ENCODE measurements around the gene TYW1B.
"Not testable (repeated sequence)": the region's sequence is repeated elsewhere in the genome, so short reads cannot be mapped to it uniquely, and the experiment has no call there.

Gene TYW1B, protein sequence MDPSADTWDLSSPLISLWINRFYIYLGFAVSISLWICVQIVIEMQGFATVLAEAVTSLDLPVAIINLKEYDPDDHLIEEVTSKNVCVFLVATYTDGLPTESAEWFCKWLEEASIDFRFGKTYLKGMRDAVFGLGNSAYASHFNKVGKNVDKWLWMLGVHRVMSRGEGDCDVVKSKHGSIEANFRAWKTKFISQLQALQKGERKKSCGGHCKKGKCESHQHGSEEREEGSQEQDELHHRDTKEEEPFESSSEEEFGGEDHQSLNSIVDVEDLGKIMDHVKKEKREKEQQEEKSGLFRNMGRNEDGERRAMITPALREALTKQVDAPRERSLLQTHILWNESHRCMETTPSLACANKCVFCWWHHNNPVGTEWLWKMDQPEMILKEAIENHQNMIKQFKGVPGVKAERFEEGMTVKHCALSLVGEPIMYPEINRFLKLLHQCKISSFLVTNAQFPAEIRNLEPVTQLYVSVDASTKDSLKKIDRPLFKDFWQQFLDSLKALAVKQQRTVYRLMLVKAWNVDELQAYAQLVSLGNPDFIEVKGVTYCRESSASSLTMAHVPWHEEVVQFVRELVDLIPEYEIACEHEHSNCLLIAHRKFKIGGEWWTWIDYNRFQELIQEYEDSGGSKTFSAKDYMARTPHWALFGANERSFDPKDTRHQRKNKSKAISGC
- 1.2 to 18.0 (median 13.9) reads per million in 18 experiments for total RNA-seq

DNA sequence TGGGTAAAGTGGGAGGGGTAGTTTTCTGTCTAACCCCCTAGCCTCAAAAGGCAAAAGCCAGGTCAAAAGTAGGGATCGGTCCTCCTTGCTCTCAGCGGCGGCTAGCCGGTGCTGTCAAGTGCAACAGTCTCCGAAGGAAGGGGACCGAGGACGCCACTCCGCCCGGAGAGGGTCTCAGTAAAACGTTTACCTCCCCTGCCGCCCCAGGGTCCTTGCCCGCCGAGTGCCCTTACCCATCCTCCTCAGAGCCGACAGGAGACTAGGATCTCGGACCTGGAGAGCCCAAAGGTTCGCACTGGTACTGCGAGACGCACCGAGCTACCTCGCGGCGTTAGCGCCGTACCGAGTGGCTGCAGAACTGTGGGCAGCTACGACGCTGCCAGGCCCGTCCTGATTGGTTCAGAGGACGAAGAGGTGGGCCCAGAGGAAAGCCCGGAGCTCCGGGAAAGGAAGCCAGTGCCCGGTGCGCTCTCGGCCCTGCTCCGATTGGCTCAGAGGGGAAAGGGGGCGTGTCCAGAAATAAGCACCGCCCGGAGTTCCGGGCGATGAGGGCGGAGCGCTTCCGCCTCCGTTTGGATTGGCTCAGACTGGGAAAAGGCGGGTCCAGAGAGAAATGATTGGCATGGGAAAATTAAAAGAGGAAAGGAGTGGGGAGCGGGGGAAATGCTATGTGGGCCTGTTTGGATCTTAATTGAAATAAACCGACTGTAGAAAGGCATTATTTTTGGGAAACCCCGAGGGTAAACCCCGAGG lies at the start of gene TYW1B:
Gene TYW1B, minus strand, starts transcription at position 362 of the 753 bp plus-strand sequence. Its CDS starts 125 bp downstream, at position 237.
- peak; percentile 99 for DNase-seq

DNA sequence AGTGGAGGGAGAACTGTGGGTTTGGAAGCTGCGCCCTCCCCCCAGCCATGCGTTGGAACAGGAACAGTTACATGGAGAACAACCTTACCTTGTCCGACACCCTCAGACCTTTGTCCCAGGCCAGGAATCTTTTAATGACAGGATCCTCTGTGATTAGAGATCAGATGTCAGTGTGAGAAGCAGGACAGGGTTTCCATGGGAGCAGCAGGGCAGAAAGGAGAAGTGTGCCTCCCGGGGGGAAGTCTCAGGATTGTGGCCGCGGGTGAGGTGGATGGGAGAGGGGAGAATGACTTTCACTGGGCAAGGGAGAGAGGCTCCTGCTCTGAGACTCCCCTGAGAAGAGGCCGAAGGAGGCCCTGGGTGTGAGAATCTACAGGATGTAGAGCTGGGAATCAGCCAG lies 39.6 kb upstream of the TYW1B start:
- peak; percentile 6 to 39 for DNase-seq

DNA sequence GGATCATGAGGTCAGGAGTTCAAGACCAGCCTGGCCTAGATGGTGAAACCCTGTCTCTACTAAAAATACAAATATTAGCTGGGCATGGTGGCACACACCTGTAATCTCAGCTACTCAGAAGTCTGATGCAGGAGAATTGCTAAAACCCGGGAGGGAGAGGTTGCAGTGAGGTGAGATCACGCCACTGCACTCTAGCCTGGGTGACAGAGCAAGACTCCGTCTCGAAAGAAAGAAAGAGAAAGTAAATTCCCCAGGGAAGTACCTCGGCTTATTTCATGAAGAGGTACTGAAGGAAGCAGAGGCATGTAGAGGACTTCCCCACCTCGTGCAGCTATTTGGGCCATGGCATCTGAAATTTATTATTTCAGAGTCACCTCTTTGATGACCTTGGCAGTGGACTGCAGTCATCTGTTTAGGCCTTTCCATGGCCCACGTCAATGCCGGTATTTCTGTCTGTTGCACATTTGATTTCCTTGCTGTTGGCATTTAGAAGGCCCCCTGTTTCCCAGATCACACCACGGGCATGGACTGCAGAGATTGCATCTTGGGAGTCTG lies 30.9 kb upstream of the TYW1B start:
- DNase-seq: not testable (repeated sequence)

DNA sequence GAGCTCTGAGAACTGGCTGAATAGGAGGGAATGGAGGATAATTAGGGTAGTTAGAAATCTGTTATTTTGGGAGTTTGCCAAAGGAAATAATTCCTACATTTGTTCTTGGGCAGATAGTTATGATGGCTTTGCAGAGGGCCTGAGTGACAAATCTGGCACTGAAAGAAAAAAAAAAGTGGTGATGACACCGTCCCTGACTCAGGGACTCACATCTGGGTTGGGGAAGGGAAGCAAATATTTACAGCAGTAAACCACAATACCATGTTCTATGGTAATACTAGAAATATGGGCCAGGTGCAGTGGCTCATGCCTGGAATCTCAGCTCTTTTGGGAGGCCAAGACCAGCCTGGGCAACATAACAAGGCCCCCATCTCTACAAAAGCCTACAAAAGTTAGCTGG lies 29.9 kb upstream of the TYW1B start:
- DNase-seq: not testable (repeated sequence)

DNA sequence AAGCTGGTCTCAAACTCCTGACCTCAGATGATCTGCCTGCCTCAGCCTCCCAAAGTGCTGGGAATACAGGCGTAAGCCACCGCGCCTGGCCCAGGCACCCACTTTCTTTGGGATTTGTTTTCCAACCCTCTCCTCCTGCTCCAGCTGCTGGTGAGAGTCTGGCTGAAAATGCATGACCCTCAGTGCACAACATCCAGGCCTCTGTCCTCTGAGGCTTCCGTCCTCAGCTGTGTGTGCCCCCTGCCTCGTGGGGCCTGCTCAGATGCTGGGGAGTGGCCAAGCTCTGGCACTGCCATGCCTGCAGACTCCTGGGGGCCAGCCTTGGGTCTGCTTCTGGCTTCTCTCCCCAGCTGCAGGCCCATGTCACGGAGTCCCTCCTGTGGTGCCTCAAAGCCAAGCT lies 27.3 kb upstream of the TYW1B start:
- DNase-seq: not testable (repeated sequence)

DNA sequence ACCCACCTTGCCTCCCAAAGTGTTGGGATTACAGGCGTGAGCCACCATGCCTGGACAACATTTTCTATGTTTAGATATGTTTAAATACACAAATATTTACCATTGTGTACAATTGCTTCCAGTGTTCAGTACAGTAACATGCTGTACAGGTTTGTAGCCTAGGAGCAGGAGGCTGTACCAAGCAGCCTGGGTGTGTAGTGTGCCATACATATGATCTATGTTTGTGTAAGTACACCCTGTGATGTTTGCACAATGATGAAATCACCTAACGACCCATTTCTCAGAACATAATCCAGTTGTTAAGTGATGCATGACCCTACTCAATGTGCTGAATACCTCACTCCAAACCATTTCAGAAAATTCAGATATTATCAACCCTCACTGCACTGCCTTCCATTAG lies 24.9 kb upstream of the TYW1B start:
- DNase-seq: not testable (repeated sequence)

DNA sequence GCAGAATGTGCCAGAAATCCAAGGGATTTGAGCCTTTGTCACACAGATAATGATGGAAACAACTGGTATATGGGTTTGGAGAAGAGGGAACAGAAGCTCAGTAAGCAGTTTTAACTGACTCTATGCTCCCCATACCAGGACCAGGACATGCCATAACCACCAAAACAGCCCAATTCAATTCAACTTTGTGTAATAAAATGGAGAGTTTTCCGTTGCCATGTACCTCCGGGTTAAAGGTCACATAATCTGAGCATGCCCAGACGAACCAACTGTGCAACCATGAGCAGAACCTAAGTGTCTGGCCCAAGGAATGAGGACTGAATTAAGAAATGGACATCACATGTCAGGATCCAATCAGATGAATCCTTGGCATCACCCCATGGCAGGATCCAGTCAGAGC lies 22.7 kb upstream of the TYW1B start:
- not testable (repeated sequence) for DNase-seq

DNA sequence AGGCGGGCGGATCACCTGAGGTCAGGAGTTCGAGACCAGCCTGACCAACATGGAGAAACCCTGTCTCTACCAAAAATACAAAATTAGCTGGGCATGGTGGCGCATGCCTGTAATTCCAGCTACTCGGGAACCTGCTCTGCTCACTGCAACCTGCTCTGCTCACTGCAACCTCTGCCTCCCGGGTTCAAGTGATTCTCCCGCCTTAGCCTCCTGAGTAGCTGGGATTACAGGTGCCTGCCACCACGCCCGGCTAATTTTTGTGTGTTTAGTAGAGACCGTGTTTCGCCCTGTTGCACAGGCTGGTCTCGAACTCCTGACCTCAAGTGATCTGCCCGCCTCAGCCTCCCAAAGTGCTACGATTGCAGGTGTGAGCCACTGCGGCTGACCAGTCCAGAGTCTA lies 16.1 kb upstream of the TYW1B start:
- not testable (repeated sequence) for DNase-seq

DNA sequence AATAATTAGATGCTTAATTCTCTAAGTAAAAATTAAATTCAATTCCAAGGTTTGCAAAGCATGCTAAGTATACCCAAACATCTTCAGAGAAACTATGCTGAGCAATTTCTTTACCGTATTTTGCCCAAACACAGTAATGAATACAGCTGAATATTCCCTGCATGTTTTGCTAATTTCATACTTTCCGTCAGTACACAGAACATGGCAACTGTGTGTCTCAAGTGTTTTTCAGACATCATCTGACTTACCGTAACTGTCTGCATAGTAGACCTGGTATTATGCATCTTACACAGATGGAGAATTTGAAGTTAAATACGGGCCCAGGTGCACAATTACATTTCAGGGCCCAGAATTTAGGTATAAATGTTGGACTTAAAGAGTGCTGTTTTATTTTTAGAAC lies 15.2 kb upstream of the TYW1B start:
- not testable (repeated sequence) for DNase-seq

DNA sequence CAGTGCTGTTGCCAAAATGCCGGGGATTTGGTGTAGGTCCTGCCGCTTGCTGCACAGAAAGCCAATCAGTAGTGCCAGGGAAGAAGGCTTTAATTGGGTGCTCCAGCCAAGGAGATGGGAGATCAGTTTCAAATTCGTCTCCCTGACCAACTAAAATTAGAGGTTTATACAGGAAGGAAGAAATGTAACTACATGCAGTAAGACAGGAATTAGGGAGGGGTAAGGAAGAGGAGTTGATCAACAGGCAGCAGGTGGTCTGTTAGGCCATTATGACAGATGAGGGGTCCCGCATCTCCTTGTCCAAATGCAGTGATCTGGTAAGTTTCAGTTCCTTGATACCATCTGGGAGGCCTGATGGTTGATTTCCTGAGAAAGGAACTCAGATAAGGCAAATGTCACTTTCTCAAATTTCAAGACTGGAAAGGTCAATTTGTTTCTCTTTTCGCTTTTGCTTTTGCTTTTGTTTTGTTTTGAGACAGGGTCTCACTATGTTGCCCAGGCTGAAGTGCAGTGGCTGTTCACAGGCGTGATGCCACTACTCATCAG lies 13.0 kb upstream of the TYW1B start:
- not testable (repeated sequence) for DNase-seq

DNA sequence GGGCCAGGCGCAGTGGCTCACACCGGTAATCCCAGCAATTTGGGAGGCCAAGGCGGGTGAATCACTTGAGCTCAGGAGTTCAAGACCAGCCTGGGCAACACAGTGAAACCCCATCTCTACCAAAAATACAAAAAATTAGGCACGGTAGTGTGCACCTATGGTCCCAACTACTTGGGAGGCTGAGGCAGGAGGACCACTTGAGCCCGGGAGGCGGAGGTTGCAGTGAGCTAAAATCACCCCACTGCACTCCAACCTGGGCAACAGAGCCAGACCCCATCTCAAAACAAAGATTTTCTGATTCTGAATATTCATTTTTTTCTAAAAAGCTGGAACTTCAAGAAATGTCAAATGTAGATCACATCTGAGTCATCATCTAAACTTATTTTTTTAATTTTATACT lies 10.3 kb upstream of the TYW1B start:
- DNase-seq: not testable (repeated sequence)

DNA sequence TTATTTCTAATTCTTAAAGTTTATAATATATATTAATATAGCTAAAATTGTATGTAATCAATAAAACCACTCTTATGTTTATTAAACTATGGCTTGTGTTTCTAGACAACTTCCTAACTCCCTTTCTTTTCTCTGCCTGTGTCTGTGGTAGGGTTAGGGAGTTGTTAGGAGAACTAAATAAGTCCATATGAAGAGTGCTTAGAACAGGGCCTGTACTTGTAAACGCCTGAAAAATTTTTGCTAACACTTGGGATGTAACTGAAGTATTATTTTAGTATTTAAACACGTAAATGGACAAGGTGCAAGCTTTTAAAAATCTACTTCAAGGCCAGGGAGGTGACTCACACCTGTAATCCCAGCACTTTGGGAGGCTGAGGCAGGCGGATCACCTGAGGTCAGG lies 9.3 kb upstream of the TYW1B start:
- not testable (repeated sequence) for DNase-seq

DNA sequence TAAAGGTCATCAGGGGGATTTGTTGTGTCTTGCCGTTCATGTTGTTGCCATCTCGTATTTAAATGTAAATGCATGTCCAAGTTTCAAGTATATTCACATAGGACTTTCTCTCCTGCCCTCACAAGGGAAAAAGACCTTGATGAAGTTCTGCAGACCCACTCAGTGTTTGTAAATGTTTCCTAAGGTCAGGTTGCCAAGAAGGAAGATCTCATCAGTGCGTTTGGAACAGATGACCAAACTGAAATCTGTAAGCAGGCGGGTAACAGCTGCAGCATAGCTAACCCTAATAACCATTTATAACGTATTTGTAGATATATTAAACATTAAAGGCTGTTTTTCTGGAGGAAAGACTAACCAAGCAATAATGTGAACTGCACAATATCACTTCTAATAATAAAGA lies 2.6 kb upstream of the TYW1B start:
- not testable (repeated sequence) for DNase-seq

DNA sequence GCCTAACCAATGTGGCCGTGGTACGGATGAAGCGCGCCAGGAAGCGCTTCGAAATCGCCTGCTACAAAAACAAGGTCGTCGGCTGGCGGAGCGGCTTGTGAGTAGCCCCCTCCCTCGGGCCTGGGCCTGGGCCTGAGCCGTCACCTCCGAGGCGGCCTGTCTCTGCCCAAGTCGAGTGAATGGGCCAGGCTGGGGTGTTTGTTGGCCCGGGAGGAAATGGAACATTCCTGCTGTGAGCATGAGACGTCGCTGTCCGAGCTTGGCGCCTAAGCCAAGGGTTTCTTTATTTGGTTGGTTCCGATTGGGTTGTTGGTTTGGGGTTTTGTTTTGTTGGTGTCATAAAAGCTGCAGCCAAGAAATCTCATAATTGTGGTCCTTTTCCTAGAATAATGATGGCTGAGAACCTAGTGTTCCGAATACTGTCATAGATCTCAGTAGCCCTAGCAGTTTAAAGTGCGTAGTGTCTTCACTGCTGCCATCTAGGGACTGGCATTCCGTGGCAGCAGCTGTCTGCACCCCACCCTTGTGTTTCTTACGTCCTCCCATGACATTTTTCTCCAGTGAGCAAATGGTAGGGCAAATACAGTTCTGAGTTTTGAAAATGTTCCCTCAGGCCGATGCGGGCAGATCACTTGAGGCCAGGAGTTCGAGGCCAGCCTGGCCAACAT lies 1.8 kb upstream of the TYW1B start:
- DNase-seq: peak; percentile 57 to 59

DNA sequence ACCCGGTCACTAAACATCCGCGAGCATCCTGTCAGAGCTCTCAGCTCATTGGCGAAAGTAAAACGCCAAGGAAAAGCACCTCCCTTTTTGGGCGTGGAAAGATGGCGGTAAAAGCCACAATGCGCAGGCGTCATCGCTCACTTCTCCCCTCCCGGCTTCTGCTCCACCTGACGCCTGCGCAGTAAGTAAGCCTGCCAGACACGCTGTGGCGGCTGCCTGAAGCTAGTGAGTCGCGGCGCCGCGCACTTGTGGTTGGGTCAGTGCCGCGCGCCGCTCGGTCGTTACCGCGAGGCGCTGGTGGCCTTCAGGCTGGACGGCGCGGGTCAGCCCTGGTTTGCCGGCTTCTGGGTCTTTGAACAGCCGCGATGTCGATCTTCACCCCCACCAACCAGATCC lies 1.3 kb upstream of the TYW1B start:
- peak; percentile 99 for DNase-seq

DNA sequence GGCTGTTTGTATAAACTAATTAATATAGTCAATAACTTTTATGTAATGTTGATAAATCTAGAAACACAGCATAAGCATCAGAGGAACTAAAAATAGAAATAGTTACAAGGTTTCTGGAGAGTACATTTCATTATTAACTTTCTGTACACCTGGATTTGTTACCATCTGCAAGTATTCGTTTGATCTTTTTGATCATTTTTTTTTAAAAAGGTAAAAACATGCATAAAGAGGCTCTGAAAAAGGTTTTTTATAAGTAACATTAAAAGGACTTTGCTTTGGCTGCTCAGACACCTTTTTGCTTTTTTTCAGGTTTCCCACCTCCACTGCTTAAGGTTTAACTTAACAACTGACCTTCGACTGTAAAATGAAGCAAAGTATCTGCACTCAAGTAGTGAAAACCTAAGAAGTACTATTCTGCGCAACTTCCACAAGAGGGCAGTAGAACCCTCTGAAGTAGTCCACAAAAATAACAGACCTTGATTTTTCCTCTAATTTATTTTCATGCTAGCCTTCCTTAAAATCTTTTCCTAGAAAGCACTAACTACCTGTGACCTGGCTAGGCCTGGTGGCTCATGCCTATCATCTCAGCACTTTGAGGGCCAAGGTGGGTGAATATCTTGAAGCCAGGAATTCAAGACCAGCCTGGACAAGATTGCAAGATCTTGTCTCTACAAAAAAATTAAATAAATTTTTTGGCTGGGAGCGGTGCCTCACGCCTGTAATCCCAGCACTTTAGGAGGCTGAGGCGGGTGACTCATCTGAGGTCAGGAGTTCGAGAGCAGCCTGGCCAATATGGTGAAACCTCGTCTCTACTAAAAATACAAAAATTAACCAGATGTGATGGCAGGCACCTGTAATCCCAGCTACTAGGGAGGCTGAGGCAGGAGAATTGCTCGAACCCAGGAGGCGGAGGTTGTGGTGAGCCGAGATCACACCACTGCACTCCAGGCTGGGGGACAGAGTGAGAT lies 4.0 kb downstream of the TYW1B start:
- not testable (repeated sequence) for DNase-seq

DNA sequence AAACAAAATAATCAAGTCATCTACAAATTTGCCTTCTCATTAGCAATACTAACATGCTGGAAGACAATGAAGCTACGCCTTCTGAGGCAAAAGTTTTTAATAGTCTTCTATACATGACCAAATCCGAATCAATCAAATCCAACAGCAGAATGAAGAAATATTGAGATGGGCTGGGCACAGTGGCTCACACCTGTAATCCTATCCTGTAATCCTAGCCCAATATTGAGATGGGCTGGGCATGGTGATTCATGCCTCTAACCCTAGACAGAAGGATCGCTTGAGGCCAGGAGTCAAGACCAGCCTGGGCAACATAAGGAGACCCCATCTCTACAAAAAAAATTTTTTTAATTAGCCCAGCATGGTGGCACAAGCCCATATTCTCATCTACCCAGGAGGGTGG lies 5.5 kb downstream of the TYW1B start:
- DNase-seq: not testable (repeated sequence)

DNA sequence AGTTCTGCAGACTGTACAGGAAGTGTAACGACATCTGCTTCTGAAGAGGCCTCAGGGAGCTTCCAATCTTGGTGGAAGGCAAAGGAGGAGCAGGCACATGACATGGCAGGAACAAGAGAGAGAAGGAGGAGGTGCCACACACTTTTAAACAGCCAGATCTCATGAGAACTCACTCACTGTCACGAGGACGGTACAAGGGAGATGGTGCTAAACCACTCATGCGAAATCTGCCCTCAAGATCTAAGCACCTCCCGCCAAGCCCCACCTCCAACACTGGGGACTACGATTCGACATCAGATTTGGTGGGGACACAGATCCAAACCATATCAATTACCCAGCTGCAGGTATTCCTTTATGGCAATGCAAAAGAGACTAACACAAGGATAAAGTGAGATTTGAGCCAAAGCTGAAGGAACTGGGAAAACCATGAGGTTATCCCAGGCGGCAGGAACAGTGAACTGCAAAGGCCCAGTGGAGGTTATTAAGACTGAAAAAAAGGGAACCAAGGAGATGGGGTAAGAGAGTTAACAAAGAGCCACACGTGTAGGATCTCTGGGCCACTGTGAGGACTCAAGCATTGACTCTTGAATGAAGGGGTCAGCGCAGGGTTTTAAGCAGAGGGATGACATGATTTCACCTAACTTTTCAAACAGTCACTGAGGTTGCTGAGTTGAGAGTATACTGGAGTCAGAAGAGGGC lies 9.2 kb downstream of the TYW1B start:
- DNase-seq: peak; percentile 35 to 38

DNA sequence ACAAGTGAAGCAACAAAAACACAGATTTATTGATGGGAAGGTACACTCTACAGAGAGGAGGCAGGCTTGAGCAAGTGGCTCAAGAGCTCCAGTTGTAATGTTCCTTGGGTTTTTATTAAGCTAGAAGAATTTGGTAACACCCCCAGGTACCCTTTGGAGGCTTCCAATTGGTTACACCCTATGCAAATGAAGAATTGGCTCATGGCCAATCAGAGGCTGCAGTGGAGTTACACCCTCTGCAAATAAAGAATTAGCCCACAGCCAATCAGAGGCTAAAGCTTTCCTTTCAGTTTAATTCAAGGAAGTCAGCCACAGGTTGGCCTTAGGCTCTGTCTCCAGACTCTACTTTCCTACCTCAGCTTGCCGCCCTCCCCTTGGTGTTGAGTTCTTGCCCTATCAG lies 10.3 kb downstream of the TYW1B start:
- DNase-seq: not testable (repeated sequence)
